Measurements from ENCODE around the gene HDAC4. TPM values are rescaled to one million over a fixed set of nuclear protein-coding genes. Genes with fewer than 3 reads are reported as not detected.

Gene HDAC4
- total RNA-seq, 1 experiment from 2014 or later, result 21.8 TPM

GRCh38 chr2:239329972-239330572 is 70.7 kb downstream of the HDAC4 start:
- CTCF ChIA-PET, result no interaction called here
- no peak overlapping the region for H3K27ac Mint-ChIP-seq (ENCODE audit: low read depth, unreplicated experiment)

GRCh38 chr2:239329284-239329971 is 71.4 kb downstream of the HDAC4 start:
- intact Hi-C loops (cut with micrococcal nuclease), result no loop called here
- Mint-ChIP-seq H3K36me3 (ENCODE audit: insufficient read depth, unreplicated experiment) (peaks cover 6% of the 10 kb centered on the region), H3K27ac (ENCODE audit: low read depth, unreplicated experiment) (no peak overlapping the region), H3K9me3 (ENCODE audit: unreplicated experiment) (no peaks in the 10 kb centered on the region), H3K27me3 (ENCODE audit: insufficient read depth, unreplicated experiment) (no peaks in the 10 kb centered on the region), H3K4me1 (ENCODE audit: insufficient read depth, unreplicated experiment) (no peaks in the 10 kb centered on the region), H3K4me3 (ENCODE audit: unreplicated experiment) (no peak overlapping the region)
- TF ChIP-seq CTCF (IDR thresholded peaks at IDR 0.05; ENCODE audit: unreplicated experiment), result no peak
- POLR2A ChIA-PET, result no interaction called here
- BruUV-seq (replicated peaks), result no TSS peak
- CTCF ChIA-PET, result no interaction called here
- DNase-seq (ENCODE audit: unreplicated experiment), result no peak

More at GRCh38 chr2:239329972-239330572, 70.7 kb downstream of the HDAC4 start:
- no TSS peak for BruUV-seq (replicated peaks)
- no peak for TF ChIP-seq CTCF (IDR thresholded peaks at IDR 0.05; ENCODE audit: unreplicated experiment)
- POLR2A ChIA-PET, result no interaction called here
- no peaks in the 10 kb centered on the region for H3K9me3 Mint-ChIP-seq (ENCODE audit: unreplicated experiment)
- no peak overlapping the region for H3K4me3 Mint-ChIP-seq (ENCODE audit: unreplicated experiment)
- H3K27me3 Mint-ChIP-seq (ENCODE audit: insufficient read depth, unreplicated experiment), result no peaks in the 10 kb centered on the region
- DNase-seq (ENCODE audit: unreplicated experiment), result no peak
- H3K4me1 Mint-ChIP-seq (ENCODE audit: insufficient read depth, unreplicated experiment), result no peaks in the 10 kb centered on the region
- intact Hi-C loops (cut with micrococcal nuclease), result no loop called here
- peaks cover 6% of the 10 kb centered on the region for H3K36me3 Mint-ChIP-seq (ENCODE audit: insufficient read depth, unreplicated experiment)

GRCh38 chr2:239328351-239329191 is 72.2 kb downstream of the HDAC4 start:
- Mint-ChIP-seq H3K9me3 (ENCODE audit: unreplicated experiment) (no peaks in the 10 kb centered on the region), H3K4me1 (ENCODE audit: insufficient read depth, unreplicated experiment) (no peaks in the 10 kb centered on the region), H3K27me3 (ENCODE audit: insufficient read depth, unreplicated experiment) (no peaks in the 10 kb centered on the region), H3K4me3 (ENCODE audit: unreplicated experiment) (no peak overlapping the region), H3K36me3 (ENCODE audit: insufficient read depth, unreplicated experiment) (peaks cover 13% of the 10 kb centered on the region), H3K27ac (ENCODE audit: low read depth, unreplicated experiment) (no peak overlapping the region)
- intact Hi-C loops (cut with micrococcal nuclease), result no loop called here
- ChIA-PET POLR2A (no interaction called here), CTCF (no interaction called here)
- no peak for TF ChIP-seq CTCF (IDR thresholded peaks at IDR 0.05; ENCODE audit: unreplicated experiment)
- BruUV-seq (replicated peaks), result no TSS peak
- no peak for DNase-seq (ENCODE audit: unreplicated experiment)
